Fibroblast of pulmonary artery (primary cell): Measurements from ENCODE around the gene CRAT.

Experiments
- DNase-seq: peaks from one replicate; pipeline ENCODE4 v3.0.0-alpha.2; 2010; ENCODE audit warnings: low read depth
- H3K4me3 ChIP-seq: replicated peaks from 2 replicates; pipeline ENCODE4 v1.5.1; 2011; ENCODE audit warnings: low read depth, mild to moderate bottlenecking, control low read depth, low read length, moderate library complexity
- TF ChIP-seq, protein P1 (sequence below): IDR thresholded peaks from 2 replicates; pipeline ENCODE4 v1.5.1; 2011; ENCODE audit warnings: mild to moderate bottlenecking, control low read depth, low read length, inconsistent platforms; ENCODE audit errors: missing control alignments

CRAT gene

DNA sequence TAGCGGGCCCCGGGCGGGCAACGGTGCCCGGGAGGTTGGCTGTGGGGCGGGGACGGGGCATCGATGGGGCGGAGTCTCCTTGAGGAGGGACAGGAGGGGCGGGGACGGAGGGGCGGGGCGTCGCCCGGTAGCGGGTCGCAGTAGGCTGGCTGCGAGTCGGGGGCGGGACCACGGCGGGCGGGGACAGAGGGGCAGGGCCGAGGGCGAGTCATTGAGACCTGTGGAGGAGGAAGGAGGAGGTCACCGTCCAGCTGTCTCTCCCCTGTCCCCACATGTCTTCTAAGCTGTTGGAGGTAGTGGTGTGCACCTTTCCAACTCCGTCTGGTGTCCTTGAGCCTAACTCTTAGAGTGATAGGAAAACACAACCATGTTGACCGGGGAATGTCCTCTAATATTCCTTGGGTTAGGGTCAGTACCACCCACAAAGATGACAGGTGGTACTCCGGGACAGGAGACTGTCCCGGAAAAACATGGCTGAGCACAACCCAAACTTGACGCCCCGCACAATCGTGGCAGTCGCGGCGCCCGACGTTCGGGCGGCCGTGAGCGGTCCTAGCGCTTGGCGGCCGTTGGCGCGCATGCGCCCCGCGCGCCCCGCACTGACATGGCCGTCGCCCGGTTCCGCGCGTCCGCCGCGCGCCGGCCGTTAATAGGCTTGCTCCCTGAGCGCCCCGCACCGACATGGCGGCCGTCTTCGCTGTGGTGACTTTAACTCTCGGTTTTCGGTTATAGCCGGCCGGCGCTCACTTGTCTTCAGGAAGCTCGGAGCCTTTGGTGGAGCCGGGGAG is at the start of gene CRAT, which contains the start of gene PTPA:
CRAT (minus strand) TSS at position 54 of the 788 bp plus-strand sequence. CDS start 284 bp downstream, outside the sequence.
PTPA (plus strand) TSS at position 676 of the 788 bp plus-strand sequence. CDS start 186 bp downstream, outside the sequence.
- TF ChIP-seq, protein P1, sequence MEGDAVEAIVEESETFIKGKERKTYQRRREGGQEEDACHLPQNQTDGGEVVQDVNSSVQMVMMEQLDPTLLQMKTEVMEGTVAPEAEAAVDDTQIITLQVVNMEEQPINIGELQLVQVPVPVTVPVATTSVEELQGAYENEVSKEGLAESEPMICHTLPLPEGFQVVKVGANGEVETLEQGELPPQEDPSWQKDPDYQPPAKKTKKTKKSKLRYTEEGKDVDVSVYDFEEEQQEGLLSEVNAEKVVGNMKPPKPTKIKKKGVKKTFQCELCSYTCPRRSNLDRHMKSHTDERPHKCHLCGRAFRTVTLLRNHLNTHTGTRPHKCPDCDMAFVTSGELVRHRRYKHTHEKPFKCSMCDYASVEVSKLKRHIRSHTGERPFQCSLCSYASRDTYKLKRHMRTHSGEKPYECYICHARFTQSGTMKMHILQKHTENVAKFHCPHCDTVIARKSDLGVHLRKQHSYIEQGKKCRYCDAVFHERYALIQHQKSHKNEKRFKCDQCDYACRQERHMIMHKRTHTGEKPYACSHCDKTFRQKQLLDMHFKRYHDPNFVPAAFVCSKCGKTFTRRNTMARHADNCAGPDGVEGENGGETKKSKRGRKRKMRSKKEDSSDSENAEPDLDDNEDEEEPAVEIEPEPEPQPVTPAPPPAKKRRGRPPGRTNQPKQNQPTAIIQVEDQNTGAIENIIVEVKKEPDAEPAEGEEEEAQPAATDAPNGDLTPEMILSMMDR, result no peak
- H3K4me3 ChIP-seq, result peak within 1 kb of the TSS; percentile 76
- DNase-seq, result peak; percentile 94

DNA sequence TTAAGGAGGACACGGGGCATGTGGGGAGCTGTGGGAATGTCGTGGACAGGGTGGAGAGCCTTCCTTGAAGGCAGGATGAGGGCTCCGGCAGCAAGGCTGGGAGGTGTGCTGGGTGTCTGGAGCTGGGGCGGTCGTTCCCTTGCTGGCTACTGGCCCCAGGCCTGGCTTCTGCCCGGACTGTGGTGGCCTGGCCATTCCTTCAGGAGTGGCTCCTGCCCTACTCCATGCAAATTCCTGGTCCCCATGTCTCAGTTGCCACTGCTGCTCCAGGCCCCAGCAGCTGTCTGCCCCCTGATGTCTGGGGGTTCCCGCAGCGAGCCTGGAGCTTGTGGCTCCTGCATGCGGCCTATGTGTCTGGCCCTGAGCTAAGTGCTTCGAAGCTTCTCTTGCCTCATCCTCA is 45.6 kb upstream of the CRAT start:
- TF ChIP-seq, protein P1, result no peak
- H3K4me3 ChIP-seq, result no peak overlapping the region
- DNase-seq, result no peak

DNA sequence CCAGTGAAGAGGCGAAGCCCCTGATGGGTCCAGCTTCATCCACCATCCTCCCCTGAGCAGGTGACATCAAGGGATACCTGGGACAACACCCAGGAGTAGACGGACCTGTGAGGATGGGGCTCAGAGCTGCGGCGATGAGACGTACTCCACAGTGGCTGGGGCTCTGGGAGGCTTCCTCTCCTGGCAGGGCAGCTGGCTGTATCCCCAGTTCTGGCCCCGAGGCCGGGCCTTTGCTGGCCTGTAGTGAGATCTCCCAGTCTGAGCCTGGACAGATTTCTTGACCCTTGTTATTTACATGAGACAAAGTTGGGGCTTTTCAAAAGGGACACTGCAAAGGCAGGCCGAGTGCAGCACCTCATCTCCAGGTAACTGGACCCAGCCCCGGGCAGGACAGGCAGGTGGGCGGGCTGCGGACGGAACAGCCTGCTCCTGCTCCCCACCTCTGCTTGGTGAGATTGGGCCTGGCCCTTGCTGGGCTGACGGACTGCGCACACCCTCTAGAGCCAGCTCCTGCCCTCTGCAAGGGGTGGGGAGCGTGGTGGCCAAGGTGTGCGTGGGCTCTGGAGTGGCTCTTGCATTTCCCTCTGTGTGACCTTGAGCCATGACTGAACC is 44.4 kb upstream of the CRAT start:
- TF ChIP-seq, protein P1, result no peak
- no peak for DNase-seq
- H3K4me3 ChIP-seq, result no peak overlapping the region

DNA sequence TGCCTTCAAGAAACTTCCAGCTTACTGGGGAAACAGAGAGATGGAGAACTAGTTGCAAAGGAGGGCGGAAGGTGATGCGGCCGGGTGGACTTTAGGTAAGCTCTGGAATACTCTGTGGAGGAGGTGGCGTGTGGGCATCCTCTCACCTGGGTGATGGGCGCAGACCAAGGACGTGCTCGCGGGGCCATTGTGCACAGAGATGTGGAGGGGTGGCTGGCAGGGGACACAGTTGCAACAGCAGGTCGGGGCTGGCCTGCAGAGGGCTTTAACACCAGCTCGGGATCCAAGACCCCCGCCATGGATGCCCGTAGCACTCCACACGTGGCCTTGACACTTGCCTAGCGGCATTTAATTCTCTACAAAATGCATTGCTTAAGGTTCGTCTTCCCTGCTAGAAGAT is 40.9 kb upstream of the CRAT start:
- no peak overlapping the region for H3K4me3 ChIP-seq
- TF ChIP-seq, protein P1, result no peak
- no peak for DNase-seq

DNA sequence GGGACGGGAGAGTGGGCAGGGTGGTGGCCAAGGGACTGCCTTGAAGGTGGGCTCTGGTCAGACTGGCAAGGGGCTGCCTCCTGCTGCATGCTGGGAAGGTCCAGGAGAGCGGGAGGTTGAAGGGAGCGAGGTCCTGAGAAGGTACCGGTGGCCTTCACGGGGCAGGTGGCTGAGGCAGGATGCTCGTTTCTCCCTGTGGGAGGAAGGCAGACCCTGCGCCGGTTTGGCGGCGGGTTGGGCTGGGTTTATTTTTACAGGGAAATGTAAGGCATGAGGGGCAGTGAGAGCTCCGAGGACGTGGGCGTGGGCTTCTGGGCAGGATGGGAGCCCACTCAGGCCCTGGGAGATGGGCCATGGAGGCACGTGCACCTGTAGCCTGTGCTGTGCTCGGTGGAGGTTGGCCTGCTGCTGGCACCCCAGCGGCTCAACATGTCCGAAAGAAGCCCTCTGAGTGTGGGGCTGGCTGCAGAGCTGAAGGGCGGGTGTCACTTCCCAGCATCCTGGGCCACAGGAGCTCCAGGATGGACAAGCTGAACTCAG is 40.1 kb upstream of the CRAT start:
- no peak overlapping the region for H3K4me3 ChIP-seq
- TF ChIP-seq, protein P1, result no peak
- DNase-seq, result no peak

DNA sequence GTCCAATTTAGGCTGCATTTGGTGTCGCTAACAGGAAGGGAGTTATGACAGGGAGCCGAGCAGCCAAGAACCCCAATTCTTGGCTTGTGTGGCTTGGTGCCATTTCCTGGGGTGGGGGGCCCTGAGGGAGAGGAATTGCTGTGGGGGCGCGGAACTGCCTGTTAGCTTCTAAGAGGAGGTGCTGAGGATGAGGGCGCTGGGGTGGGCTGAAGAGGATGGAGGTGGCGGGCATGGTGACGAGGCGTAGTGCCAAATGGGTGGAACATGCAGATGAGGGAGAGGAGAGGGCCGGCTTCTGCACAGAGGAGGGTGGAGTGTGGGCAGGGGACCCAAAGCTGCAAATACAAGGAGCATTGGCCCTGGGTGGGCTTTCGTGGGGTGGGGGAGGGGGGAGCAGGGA is 39.5 kb upstream of the CRAT start:
- no peak for DNase-seq
- H3K4me3 ChIP-seq, result no peak overlapping the region
- TF ChIP-seq, protein P1, result no peak
